SK-N-SH (cell line): ENCODE results near the gene PPA2. TPM values are rescaled to one million over a fixed set of nuclear protein-coding genes. Genes with fewer than 3 reads are reported as not detected.
A peak's percentile ranks its signal among the peaks of the same experiment; 100 is the strongest.

Source experiments
- CTCF ChIA-PET: fragments of 300-600, 350-600 bp; formaldehyde crosslinking; extraction: SDS; loops from one replicate; lab custom pipeline; 2021; lab: Yijun Ruan, JAX
- POLR2A ChIA-PET: fragments of 350-600 bp; sonication (Branson Sonifier 250); formaldehyde crosslinking; extraction: SDS; loops from one replicate; lab custom pipeline; 2020; ENCODE audit warnings: antibody characterized with exemption, inconsistent platforms; lab: Yijun Ruan, JAX
- DNase-seq: peaks from one replicate; pipeline ENCODE4 v3.0.0; 2012
- H2AFZ ChIP-seq: fragments of 200-600 bp; sonication (generic); 2 replicates; pipeline ENCODE4 v1.8.1; 2016; ENCODE audit warnings: antibody characterized with exemption, mild to moderate bottlenecking, low read depth
- H3F3A ChIP-seq: fragments of 200-600 bp; sonication (generic); replicated peaks from 2 replicates; pipeline ENCODE3; 2016; ENCODE audit warnings: antibody characterized with exemption, mild to moderate bottlenecking; ENCODE audit not compliant: insufficient read depth
- H3K27ac ChIP-seq, 2 experiments: fragments of 200-500 bp in 1 of 2; fragments of 200-600 bp in 1 of 2; sonication (Bioruptor generic) in 1 of 2; sonication (generic), shearing (Covaris generic) in 1 of 2; 2 replicates each; pipeline versions ENCODE4 v1.5.1 to v1.6.1; 2014 to 2016; ENCODE audit warnings: low read depth in 2 of 2, inconsistent platforms in 1 of 2, low read length in 1 of 2, mild to moderate bottlenecking in 1 of 2, mixed read lengths in 1 of 2
- H3K27me3 ChIP-seq: fragments of 200-600 bp; sonication (generic), shearing (Covaris generic); 2 replicates; pipeline ENCODE4 v1.6.1; 2016; ENCODE audit warnings: mixed run types; ENCODE audit not compliant: insufficient read depth
- H3K36me3 ChIP-seq, 2 experiments: fragments of 200-500 bp in 1 of 2; fragments of 200-600 bp in 1 of 2; sonication (Bioruptor generic) in 1 of 2; sonication (generic) in 1 of 2; replicated peaks in 1 of 2; 2 replicates each; pipeline versions ENCODE3 to v1.5.1; 2014 to 2016; ENCODE audit warnings: low read length in 1 of 2, mild to moderate bottlenecking in 1 of 2; ENCODE audit not compliant: insufficient read depth in 2 of 2, control insufficient read depth in 1 of 2
- H3K4me1 ChIP-seq, 2 experiments: fragments of 200-500 bp in 1 of 2; fragments of 200-600 bp in 1 of 2; sonication (Bioruptor generic) in 1 of 2; sonication (generic), shearing (Covaris generic) in 1 of 2; 2 replicates each; pipeline versions ENCODE4 v1.5.1 to v1.6.1; 2014 to 2016; ENCODE audit warnings: low read depth in 1 of 2, low read length in 1 of 2, mixed run types in 1 of 2; ENCODE audit not compliant: insufficient read depth in 2 of 2, control insufficient read depth in 1 of 2
- H3K4me2 ChIP-seq: fragments of 200-600 bp; sonication (generic), shearing (Covaris generic); 2 replicates; pipeline ENCODE4 v1.6.1; 2017; ENCODE audit warnings: mixed run types
- H3K4me3 ChIP-seq, 2 experiments: fragments of 200-500 bp in 1 of 2; fragments of 200-600 bp in 1 of 2; sonication (Bioruptor generic) in 1 of 2; sonication (generic), shearing (Covaris generic) in 1 of 2; 2 replicates each; pipeline versions ENCODE4 v1.5.1 to v1.8.1; 2014 to 2016; ENCODE audit warnings: low read depth in 2 of 2, inconsistent platforms in 1 of 2, low read length in 1 of 2, mild to moderate bottlenecking in 1 of 2, mixed read lengths in 1 of 2, moderate library complexity in 1 of 2
- H3K79me2 ChIP-seq: fragments of 200-600 bp; sonication (generic); 2 replicates; pipeline ENCODE4 v1.8.1; 2017; ENCODE audit warnings: mild to moderate bottlenecking; ENCODE audit not compliant: insufficient read depth
- H3K9ac ChIP-seq: fragments of 200-600 bp; sonication (generic); 2 replicates; pipeline ENCODE4 v1.6.1; 2017; ENCODE audit warnings: mixed run types
- H3K9me2 ChIP-seq: fragments of 200-600 bp; sonication (generic); 2 replicates; pipeline ENCODE4 v1.6.1; 2017; ENCODE audit warnings: mixed run types
- H3K9me3 ChIP-seq: fragments of 200-600 bp; sonication (generic); 2 replicates; pipeline ENCODE4 v1.6.1; 2017; ENCODE audit warnings: mixed run types, mild to moderate bottlenecking, moderate library complexity
- H4K20me1 ChIP-seq: fragments of 200-600 bp; sonication (generic); 2 replicates; pipeline ENCODE4 v1.6.1; 2017; ENCODE audit warnings: mild to moderate bottlenecking, mixed run types; ENCODE audit not compliant: insufficient read depth
- CTCF ChIP-seq: fragments of 200-600 bp; sonication (generic); IDR thresholded peaks from 2 replicates; pipeline ENCODE4 v1.6.1; 2017; ENCODE audit warnings: antibody characterized with exemption, mild to moderate bottlenecking, moderate library complexity
- ELF1 ChIP-seq: IDR thresholded peaks from 2 replicates; pipeline ENCODE4 v1.4.0; 2012
- EP300 ChIP-seq, 2 experiments: IDR thresholded peaks; 2 replicates each; pipeline versions ENCODE4 v1.4.0 to v1.6.1; 2012; ENCODE audit warnings: borderline replicate concordance in 1 of 2, low read depth in 1 of 2, low read length in 1 of 2
- NFIC ChIP-seq: IDR thresholded peaks from 2 replicates; pipeline ENCODE4 v1.4.0; 2012; ENCODE audit warnings: borderline replicate concordance
- RAD21 ChIP-seq: IDR thresholded peaks from 2 replicates; pipeline ENCODE4 v1.6.1; 2012; ENCODE audit warnings: mild to moderate bottlenecking, low read length
- REST ChIP-seq: IDR thresholded peaks from 2 replicates; pipeline ENCODE4 v1.6.1; 2012; ENCODE audit warnings: mild to moderate bottlenecking, low read depth, low read length, moderate library complexity
- RXRA ChIP-seq: IDR thresholded peaks from 2 replicates; pipeline ENCODE4 v1.4.0; 2012; ENCODE audit warnings: low read depth, mild to moderate bottlenecking, borderline replicate concordance
- SMC3 ChIP-seq: IDR thresholded peaks from 2 replicates; pipeline ENCODE4 v1.6.1; 2012; ENCODE audit warnings: low read depth, low read length, improper control_type of control experiment
- TEAD4 ChIP-seq: IDR thresholded peaks from 2 replicates; pipeline ENCODE4 v1.4.0; 2012; ENCODE audit warnings: mild to moderate bottlenecking, borderline replicate concordance; ENCODE audit not compliant: insufficient read depth
- ZBTB33 ChIP-seq: IDR thresholded peaks from 2 replicates; pipeline ENCODE4 v1.4.0; 2012; ENCODE audit warnings: low read depth, borderline replicate concordance
- WGBS: methylation state at CpG from one replicate; pipeline ENCODE4 v1.1.6; 2017; ENCODE audit warnings: low lambda C conversion rate; 5-methylcytosine and 5-hydroxymethylcytosine counted together
- polyA plus RNA-seq, 3 experiments: library from polyadenylated mRNA; depleted of rRNA; stranded (reverse); fragments of >200 nt; gene quantifications; 2 replicates each; pipeline ENCODE4 v1.2.3, GENCODE V29; 2012

Gene PPA2
- polyA plus RNA-seq, 1 of the 3 experiments (the other 2 are of a cell fraction), result 57.8 TPM

GRCh38 chr4:105399532-105400161 lies 74.2 kb downstream of the PPA2 start (continued):
- TF ChIP-seq ZBTB33 (peak; percentile 52; the same call in 1 of the 2 replicates), TEAD4 (0 out of 2 replicates have a peak, but pooled peaks have one; percentile 44), EP300 (IDR thresholded peaks at IDR 0.05; ENCODE audit: borderline replicate concordance in 1 of 2, low read depth in 1 of 2, low read length in 1 of 2) (peak in 1 of 2 experiments; percentile 81; a peak in 2 of 4 replicates), SMC3 (no peak), ELF1 (no peak), NFIC (peak; percentile 87), RAD21 (no peak), RXRA (peak; percentile 21; the same call in 1 of the 2 replicates), CTCF (no peak)

- CTCF ChIA-PET, result no interaction called here
- 83% methylated on average over 4 of the region's 4 CpGs for WGBS
- no peaks in the 10 kb centered on the region for H3K4me1 ChIP-seq
- H3K9me3 ChIP-seq, result no peaks in the 10 kb centered on the region
- no peaks in the 10 kb centered on the region for H3K79me2 ChIP-seq
- TF ChIP-seq ZBTB33, result no peak
- no peak for TF ChIP-seq RAD21
- TF ChIP-seq SMC3, result no peak
- TF ChIP-seq REST, result no peak
- no peaks in the 10 kb centered on the region for H3K9me2 ChIP-seq
- H3K4me2 ChIP-seq, result no peak overlapping the region
- H3K9ac ChIP-seq, result no peak overlapping the region
- H3K27ac ChIP-seq, result no peak overlapping the region
- DNase-seq, result no peak
- H2AFZ ChIP-seq, result no peak overlapping the region
- no peaks in the 10 kb centered on the region for H3K27me3 ChIP-seq
- POLR2A ChIA-PET, result no interaction called here
- H3K36me3 ChIP-seq, result peaks cover 3 to 11% of the 10 kb centered on the region in 2 experiments
- H3F3A ChIP-seq, result no peaks in the 10 kb centered on the region
- no peak overlapping the region for H3K4me3 ChIP-seq
- H4K20me1 ChIP-seq, result no peaks in the 10 kb centered on the region
Observed at GRCh38 chr4:105392858-105393257, 81.0 kb downstream of the PPA2 start.
